CD4-positive, alpha-beta T cell (primary cell): ENCODE results near the gene EXOC5. TPM values are rescaled to one million over a fixed set of nuclear protein-coding genes. Genes with fewer than 3 reads are reported as not detected.

ENCODE experiments used
- ATAC-seq: fragments of 200-7000 bp; cut with Tn5 transposase; one replicate; pipeline ENCODE4 v1.10.0; 2022; ENCODE audit warnings: mild to moderate bottlenecking; ENCODE audit not compliant: poor library complexity
- CTCF ChIA-PET: fragments of 350-600 bp; sonication (Branson Sonifier 250); formaldehyde crosslinking; loops from one replicate; lab custom pipeline; 2021; ENCODE audit warnings: antibody characterized with exemption, inconsistent platforms; lab: Charles Lee
- POLR2A ChIA-PET: fragments of 350-600 bp; sonication (Branson Sonifier 250); formaldehyde crosslinking; loops from one replicate; lab custom pipeline; 2021; ENCODE audit warnings: antibody characterized with exemption, inconsistent platforms; lab: Charles Lee
- DNase-seq, 14 experiments: peaks; one replicate each; pipeline ENCODE4 v3.0.0-alpha.2; 2013 to 2020; ENCODE audit warnings: mixed read lengths in 2 of 14
- H3K27ac ChIP-seq, 2 donors: one replicate each; pipeline versions ENCODE4 v1.5.1 to v1.7.0; 2013; ENCODE audit warnings: low read length in 2 of 2, low read depth in 1 of 2, mild to moderate bottlenecking in 1 of 2
- H3K27me3 ChIP-seq, 2 experiments: 1 replicate in 1 of 2; 2 replicates in 1 of 2; pipeline versions ENCODE4 v1.6.1 to v1.7.0; 2013; ENCODE audit warnings: low read length in 2 of 2, control low read depth in 1 of 2, mild to moderate bottlenecking in 1 of 2, moderate library complexity in 1 of 2; ENCODE audit not compliant: insufficient read depth in 2 of 2, control insufficient read depth in 1 of 2
- H3K36me3 ChIP-seq: one replicate; pipeline ENCODE4 v1.6.1; 2013; ENCODE audit warnings: low read length, control low read depth; ENCODE audit not compliant: insufficient read depth
- H3K4me1 ChIP-seq: one replicate; pipeline ENCODE4 v1.6.1; 2013; ENCODE audit warnings: low read length, control low read depth; ENCODE audit not compliant: insufficient read depth
- H3K4me3 ChIP-seq: one replicate; pipeline ENCODE4 v1.5.1; 2013; ENCODE audit warnings: mild to moderate bottlenecking, low read length, moderate library complexity
- H3K9me3 ChIP-seq, 2 experiments: 1 replicate in 1 of 2; 2 replicates in 1 of 2; pipeline versions ENCODE4 v1.6.1 to v1.7.0; 2013; ENCODE audit warnings: low read length in 2 of 2, mild to moderate bottlenecking in 2 of 2, control low read depth in 1 of 2, moderate library complexity in 1 of 2; ENCODE audit not compliant: control insufficient read depth in 1 of 2, insufficient read depth in 1 of 2
- H3K27ac Mint-ChIP-seq: one replicate; pipeline ENCODE4 v1.8.0; 2020; ENCODE audit warnings: mixed read lengths
- H3K27me3 Mint-ChIP-seq: one replicate; pipeline ENCODE4 v1.8.0; 2021; ENCODE audit warnings: mixed read lengths
- H3K36me3 Mint-ChIP-seq: one replicate; pipeline ENCODE4 v1.8.0; 2021; ENCODE audit warnings: low read depth, mixed read lengths
- H3K4me1 Mint-ChIP-seq: one replicate; pipeline ENCODE4 v1.8.0; 2021; ENCODE audit warnings: low read depth, mixed read lengths
- H3K4me3 Mint-ChIP-seq: one replicate; pipeline ENCODE4 v1.8.0; 2020; ENCODE audit warnings: mild to moderate bottlenecking, mixed read lengths
- H3K9me3 Mint-ChIP-seq: one replicate; pipeline ENCODE4 v1.8.0; 2020; ENCODE audit warnings: mixed read lengths
- CTCF ChIP-seq: fragments of 200-600 bp; IDR thresholded peaks from one replicate; pipeline ENCODE4 v1.8.0; 2022; ENCODE audit warnings: antibody characterized with exemption, mild to moderate bottlenecking
- intact Hi-C, 2 experiments: fragments of 100-400 bp; cut with DNase I in 1 of 2; cut with micrococcal nuclease in 1 of 2; formaldehyde crosslinking; loops; one replicate each; pipeline versions ENCODE4 v1.15.1 to v1.9.0; 2023 to 2025; cut with DNase I, micrococcal nuclease
- total RNA-seq, 174 experiments: library from RNA in 2 of 174; stranded (reverse) in 2 of 174; gene quantifications; one replicate each; pipeline ENCODE4 v1.2.3 and lab custom pipeline; 2021 to 2026

The EXOC5 gene
- total RNA-seq, 2 experiments from 2014 or later, result 17.1 to 18.1 TPM

GRCh38 chr14:57179273-57179672 lies 89.4 kb downstream of the EXOC5 start:
- intact Hi-C loops, result no loop called here

GRCh38 chr14:57174466-57174865 lies 94.2 kb downstream of the EXOC5 start:
- no peak overlapping the region for H3K4me3 ChIP-seq
- intact Hi-C loops, result no loop called here
- DNase-seq, result no peak
- Mint-ChIP-seq H3K36me3 (no peaks in the 10 kb centered on the region), H3K27me3 (peaks cover 36% of the 10 kb centered on the region), H3K4me1 (no peaks in the 10 kb centered on the region), H3K4me3 (no peak overlapping the region), H3K9me3 (no peaks in the 10 kb centered on the region), H3K27ac (no peak overlapping the region)
- no peaks in the 10 kb centered on the region for H3K9me3 ChIP-seq
- peaks cover 0 to 4% of the 10 kb centered on the region in 2 experiments for H3K27me3 ChIP-seq
- ChIA-PET CTCF (no interaction called here), POLR2A (no interaction called here)
- no peaks in the 10 kb centered on the region for H3K4me1 ChIP-seq
- TF ChIP-seq CTCF, result no peak
- no peak for ATAC-seq
- no peak overlapping the region for H3K27ac ChIP-seq
- H3K36me3 ChIP-seq, result no peaks in the 10 kb centered on the region

More at GRCh38 chr14:57179273-57179672, 89.4 kb downstream of the EXOC5 start:
- Mint-ChIP-seq H3K27me3 (peaks cover 36% of the 10 kb centered on the region), H3K9me3 (no peaks in the 10 kb centered on the region), H3K4me1 (no peaks in the 10 kb centered on the region), H3K27ac (no peak overlapping the region), H3K4me3 (no peak overlapping the region), H3K36me3 (no peaks in the 10 kb centered on the region)
- POLR2A ChIA-PET, result no interaction called here
- peaks cover 0 to 7% of the 10 kb centered on the region in 2 experiments for H3K27me3 ChIP-seq
- H3K4me3 ChIP-seq, result no peak overlapping the region
- no peak overlapping the region for H3K27ac ChIP-seq
- H3K36me3 ChIP-seq, result no peaks in the 10 kb centered on the region
- TF ChIP-seq CTCF, result no peak
- DNase-seq (no peak), ATAC-seq (no peak)
- H3K9me3 ChIP-seq, result no peaks in the 10 kb centered on the region
- CTCF ChIA-PET, result no interaction called here
- no peaks in the 10 kb centered on the region for H3K4me1 ChIP-seq

GRCh38 chr14:57171903-57172302 lies 96.8 kb downstream of the EXOC5 start:
- Mint-ChIP-seq H3K9me3 (no peaks in the 10 kb centered on the region), H3K36me3 (no peaks in the 10 kb centered on the region), H3K4me1 (no peaks in the 10 kb centered on the region), H3K27ac (no peak overlapping the region), H3K4me3 (no peak overlapping the region), H3K27me3 (peaks cover 16% of the 10 kb centered on the region)
- no peaks in the 10 kb centered on the region for H3K4me1 ChIP-seq
- intact Hi-C loops, result no loop called here
- no peak for DNase-seq
- H3K36me3 ChIP-seq, result no peaks in the 10 kb centered on the region
- CTCF ChIA-PET, result interaction anchor here (1.2 kb wide), 1 partner anchor 17 kb away, joined by 3 read pairs; no protein-coding TSS in a partner anchor
- POLR2A ChIA-PET, result no interaction called here
- no peaks in the 10 kb centered on the region for H3K27me3 ChIP-seq
- H3K9me3 ChIP-seq, result no peaks in the 10 kb centered on the region
- TF ChIP-seq CTCF, result no peak
- no peak overlapping the region for H3K27ac ChIP-seq
- ATAC-seq, result no peak
- no peak overlapping the region for H3K4me3 ChIP-seq
